ENCODE measurements around the gene SDK2. TPM values are rescaled to one million over a fixed set of nuclear protein-coding genes. Genes with fewer than 3 reads are reported as not detected.

Gene SDK2
- total and polyA plus RNA-seq, 11 donors = 0.84 to 4.0 (median 2.6) TPM

DNA sequence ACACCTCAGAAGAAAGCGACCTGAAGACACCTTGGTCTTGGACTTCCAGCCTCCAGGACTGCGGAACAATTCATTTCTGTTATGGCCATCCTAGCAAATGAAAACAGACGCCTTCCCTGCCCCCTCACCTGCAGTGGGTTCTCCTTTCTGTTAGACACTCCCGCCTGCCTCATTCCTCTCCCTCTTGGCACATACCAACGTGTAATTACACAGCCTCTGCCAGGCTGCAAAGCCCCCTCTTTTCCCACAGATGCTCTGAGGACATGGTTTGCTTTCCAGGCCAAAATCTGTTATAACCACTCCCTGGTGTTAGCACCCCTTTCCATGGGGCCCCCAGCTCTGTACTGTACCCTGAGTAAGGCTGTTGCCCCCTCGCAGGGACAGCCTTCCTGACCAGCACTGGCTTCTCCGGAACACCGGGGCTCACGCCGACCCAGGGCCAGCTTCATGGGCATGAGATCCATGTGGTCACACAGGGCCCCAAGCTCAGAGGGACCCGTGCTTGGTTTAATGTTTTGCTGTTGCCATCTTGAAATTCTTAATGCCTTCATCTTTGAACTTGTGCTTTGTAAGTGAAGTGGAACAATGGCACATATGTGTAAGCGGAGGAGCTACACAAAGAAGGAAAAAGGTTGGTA, 64.1 kb downstream of the SDK2 start:
- no peak for TF ChIP-seq POLR2A (IDR thresholded peaks at IDR 0.05)
- TF ChIP-seq, protein P1, sequence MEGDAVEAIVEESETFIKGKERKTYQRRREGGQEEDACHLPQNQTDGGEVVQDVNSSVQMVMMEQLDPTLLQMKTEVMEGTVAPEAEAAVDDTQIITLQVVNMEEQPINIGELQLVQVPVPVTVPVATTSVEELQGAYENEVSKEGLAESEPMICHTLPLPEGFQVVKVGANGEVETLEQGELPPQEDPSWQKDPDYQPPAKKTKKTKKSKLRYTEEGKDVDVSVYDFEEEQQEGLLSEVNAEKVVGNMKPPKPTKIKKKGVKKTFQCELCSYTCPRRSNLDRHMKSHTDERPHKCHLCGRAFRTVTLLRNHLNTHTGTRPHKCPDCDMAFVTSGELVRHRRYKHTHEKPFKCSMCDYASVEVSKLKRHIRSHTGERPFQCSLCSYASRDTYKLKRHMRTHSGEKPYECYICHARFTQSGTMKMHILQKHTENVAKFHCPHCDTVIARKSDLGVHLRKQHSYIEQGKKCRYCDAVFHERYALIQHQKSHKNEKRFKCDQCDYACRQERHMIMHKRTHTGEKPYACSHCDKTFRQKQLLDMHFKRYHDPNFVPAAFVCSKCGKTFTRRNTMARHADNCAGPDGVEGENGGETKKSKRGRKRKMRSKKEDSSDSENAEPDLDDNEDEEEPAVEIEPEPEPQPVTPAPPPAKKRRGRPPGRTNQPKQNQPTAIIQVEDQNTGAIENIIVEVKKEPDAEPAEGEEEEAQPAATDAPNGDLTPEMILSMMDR (IDR thresholded peaks at IDR 0.05) = no peak
- Histone ChIP-seq H3K27me3 (no peaks in the 10 kb centered on the region), H3K27ac (no peak overlapping the region), H3K36me3 (no peaks in the 10 kb centered on the region), H3K9me3 (no peaks in the 10 kb centered on the region), H3K4me1 (no peaks in the 10 kb centered on the region), H3K4me3 (no peak overlapping the region)
- intact Hi-C loops (cut with DNase I) = loop anchor here in 1 of 10 donors (10.0 kb wide), 1 partner anchor 145 kb away; no protein-coding TSS in a partner anchor
- DNase-seq (no peak), ATAC-seq (no peak)
- WGBS, 4 donors = 88 to 92% (median 91%) methylated on average over 12 of the region's 12 CpGs

DNA sequence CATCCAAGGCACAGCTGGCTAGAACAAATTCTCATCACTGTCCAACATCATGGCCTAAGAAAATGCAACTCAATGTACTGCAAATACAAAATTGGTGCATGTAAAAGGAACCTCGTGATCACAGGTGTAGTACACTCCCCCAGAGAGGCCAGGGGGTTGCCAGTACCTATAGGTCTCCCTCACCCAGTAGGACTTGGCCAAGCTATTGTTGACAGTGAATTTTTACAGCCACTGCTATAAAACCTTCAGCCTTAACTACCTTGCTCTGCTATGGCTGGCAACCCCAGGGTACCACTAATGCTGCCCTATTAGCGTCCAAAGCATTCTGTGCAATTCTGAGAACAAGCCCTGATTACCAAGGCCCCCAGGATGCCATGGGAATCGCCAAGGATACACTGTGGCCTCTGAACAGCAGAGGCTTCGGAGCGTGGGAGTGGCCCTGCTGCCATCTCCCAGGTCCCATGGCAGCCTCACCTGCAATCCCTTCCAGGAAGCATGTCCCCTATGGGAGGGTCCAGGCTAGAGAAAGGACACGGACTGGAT, 67.6 kb downstream of the SDK2 start:
- TF ChIP-seq POLR2A (IDR thresholded peaks at IDR 0.05) = no peak
- TF ChIP-seq, protein P1 (IDR thresholded peaks at IDR 0.05) = no peak
- Histone ChIP-seq H3K27me3 (no peaks in the 10 kb centered on the region), H3K4me1 (no peaks in the 10 kb centered on the region), H3K9me3 (no peaks in the 10 kb centered on the region), H3K27ac (no peak overlapping the region), H3K4me3 (no peak overlapping the region), H3K36me3 (no peaks in the 10 kb centered on the region)
- WGBS, 4 donors = 84 to 91% (median 87%) methylated on average over 6 of the region's 6 CpGs
- ATAC-seq (no peak), DNase-seq (no peak)
- intact Hi-C loops (cut with DNase I) = no loop called here

DNA sequence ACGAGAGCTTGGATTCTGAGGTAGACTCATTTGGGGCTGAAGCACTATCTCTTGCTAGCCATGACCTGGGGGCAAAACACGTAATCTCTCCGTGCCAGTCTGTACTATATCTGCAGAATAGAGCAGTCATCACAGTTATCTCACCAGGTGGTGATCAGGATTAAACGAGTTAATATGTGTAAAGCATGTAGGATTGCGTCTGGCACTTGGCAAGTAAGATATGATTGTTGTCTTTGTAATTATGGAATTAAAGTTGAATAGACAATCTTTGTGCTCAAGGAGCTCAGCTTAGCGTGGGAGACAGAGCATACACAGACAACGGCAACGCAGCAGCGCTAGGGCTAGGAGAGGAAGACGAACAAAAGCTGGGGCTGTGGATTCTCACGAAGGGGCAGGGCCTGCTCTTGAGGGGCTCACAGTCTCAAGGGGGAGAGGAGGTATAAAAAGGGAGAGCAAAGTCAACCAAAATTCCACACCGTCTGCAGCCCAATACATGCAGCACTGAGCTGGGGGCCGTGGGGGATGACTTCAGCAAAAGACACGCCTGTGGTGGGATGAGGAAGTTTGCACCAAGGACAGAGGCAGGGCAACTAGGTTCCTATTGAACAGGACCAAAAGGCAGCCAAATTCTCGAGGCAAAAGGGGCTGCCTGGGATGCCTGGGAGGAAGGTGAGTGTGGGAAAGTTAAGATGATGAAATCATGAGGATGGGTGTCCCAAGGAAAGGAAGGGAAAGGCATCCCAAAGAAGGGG, 68.6 kb downstream of the SDK2 start:
- Histone ChIP-seq H3K27me3 (no peaks in the 10 kb centered on the region), H3K36me3 (no peaks in the 10 kb centered on the region), H3K4me1 (no peaks in the 10 kb centered on the region), H3K4me3 (no peak overlapping the region), H3K27ac (no peak overlapping the region), H3K9me3 (no peaks in the 10 kb centered on the region)
- TF ChIP-seq, protein P1 (IDR thresholded peaks at IDR 0.05) = no peak
- no peak for TF ChIP-seq POLR2A (IDR thresholded peaks at IDR 0.05)
- no peak for DNase-seq
- intact Hi-C loops (cut with DNase I) = no loop called here
- 66 to 71% (median 67%) methylated on average over 15 of the region's 15 CpGs for WGBS, 4 donors
- no peak for ATAC-seq

DNA sequence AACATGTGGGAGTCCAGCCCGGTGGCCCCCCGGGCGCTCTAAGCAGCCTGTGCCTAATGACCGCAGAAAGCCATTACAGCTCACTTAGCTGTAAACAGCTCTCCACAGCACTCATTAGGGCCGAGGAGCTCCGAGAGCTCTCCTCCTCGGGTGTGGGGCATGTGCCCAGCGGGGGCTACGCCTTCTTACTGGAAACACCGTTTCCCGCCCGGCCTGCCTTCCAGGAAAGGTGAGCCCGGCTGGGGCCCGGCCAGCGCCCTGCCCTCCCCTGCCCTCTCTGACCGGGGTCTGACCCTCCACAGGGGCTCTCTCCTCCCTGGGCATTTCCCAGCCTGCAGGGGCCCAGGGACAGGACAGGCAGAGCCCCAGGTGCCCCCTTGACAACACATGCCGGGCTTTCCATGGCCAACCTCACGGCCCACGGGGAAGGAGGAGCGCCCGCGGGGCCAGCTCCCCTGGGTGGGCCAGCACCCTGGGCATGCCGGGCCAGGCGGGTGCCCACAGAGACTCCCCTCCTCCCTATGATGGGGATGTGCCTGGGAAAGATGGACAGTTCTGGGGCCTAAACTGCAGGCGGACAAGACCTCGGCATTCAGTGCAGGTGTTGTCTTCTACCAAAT, 72.6 kb downstream of the SDK2 start:
- Histone ChIP-seq H3K4me3 (no peak overlapping the region), H3K36me3 (no peaks in the 10 kb centered on the region), H3K27me3 (no peaks in the 10 kb centered on the region), H3K9me3 (no peaks in the 10 kb centered on the region), H3K4me1 (peaks cover 0 to 8% (median 0%) of the 10 kb centered on the region in 12 donors), H3K27ac (no peak overlapping the region)
- 85 to 91% (median 88%) methylated on average over 8 to 26 of the region's 26 CpGs for WGBS, 4 donors
- ATAC-seq (no peak), DNase-seq (peak in 1 of 5 donors; percentile 52)
- TF ChIP-seq, protein P1 (IDR thresholded peaks at IDR 0.05) = no peak
- no peak for TF ChIP-seq POLR2A (IDR thresholded peaks at IDR 0.05)
- intact Hi-C loops (cut with DNase I) = no loop called here
